GM12801 (cell line): ENCODE data around the gene AK9.

ENCODE experiments used
- CTCF ChIP-seq: IDR thresholded peaks from one replicate; pipeline ENCODE4 v1.5.1; 2011; ENCODE audit warnings: control low read depth; ENCODE audit not compliant: insufficient read length; ENCODE audit errors: extremely low read depth

AK9 gene

GRCh38 chr6:109706513-109706912 is 15.5 kb upstream of the AK9 start:
- TF ChIP-seq CTCF = no peak

GRCh38 chr6:109705258-109705657 is 14.3 kb upstream of the AK9 start:
- peak; percentile 39 for TF ChIP-seq CTCF

GRCh38 chr6:109702791-109703190 is 11.8 kb upstream of the AK9 start:
- TF ChIP-seq CTCF = no peak

GRCh38 chr6:109701774-109702173 is 10.8 kb upstream of the AK9 start:
- TF ChIP-seq CTCF = no peak

GRCh38 chr6:109701221-109701620 is 10.2 kb upstream of the AK9 start:
- no peak for TF ChIP-seq CTCF

GRCh38 chr6:109696355-109696754 is 5.4 kb upstream of the AK9 start:
- no peak for TF ChIP-seq CTCF

GRCh38 chr6:109695468-109695867 is 4.5 kb upstream of the AK9 start:
- TF ChIP-seq CTCF = no peak

- no peak for TF ChIP-seq CTCF
These were observed 2.1 kb upstream of the AK9 start for GRCh38 chr6:109693111-109693510.
